GM12872 (cell line): Measurements from ENCODE around the gene SAMD11.

Source experiments
- CTCF ChIP-seq: IDR thresholded peaks from 3 replicates; pipeline ENCODE4 v1.5.1; 2011; ENCODE audit warnings: low read depth, mild to moderate bottlenecking, low read length, moderate library complexity; ENCODE audit not compliant: insufficient read depth

Gene SAMD11

GRCh38 chr1:905071-905749 is 18.5 kb upstream of the SAMD11 start:
- TF ChIP-seq CTCF, result no peak

GRCh38 chr1:905811-906599 is 17.7 kb upstream of the SAMD11 start:
- TF ChIP-seq CTCF, result no peak

- no peak for TF ChIP-seq CTCF
Observed at GRCh38 chr1:906600-907420, 16.9 kb upstream of the SAMD11 start.

- no peak for TF ChIP-seq CTCF
Observed at GRCh38 chr1:907611-908451, 15.9 kb upstream of the SAMD11 start.

GRCh38 chr1:908661-909060 is 15.1 kb upstream of the SAMD11 start:
- no peak for TF ChIP-seq CTCF

GRCh38 chr1:909861-910310 is 13.8 kb upstream of the SAMD11 start:
- no peak for TF ChIP-seq CTCF
